HepG2 (cell line): ENCODE measurements around the gene KRTAP20-3. TPM values are rescaled to one million over a fixed set of nuclear protein-coding genes. Genes with fewer than 3 reads are reported as not detected.

Experiments used
- ATAC-seq: fragments of 200-7000 bp; cut with Tn5 transposase; 3 replicates; pipeline ENCODE4 v1.9.1; 2020; ENCODE audit warnings: mild to moderate bottlenecking, moderate library complexity
- BruUV-seq: library from RNA; stranded (reverse); fragments of 400-500 nt; replicated peaks from 2 replicates; lab custom pipeline; 2021; lab: Mats Ljungman, UMichigan
- CTCF ChIA-PET: fragments of 300-600 bp; formaldehyde crosslinking; extraction: SDS; loops from one replicate; lab custom pipeline; 2021; ENCODE audit warnings: low total read pairs, inconsistent platforms, low intra/inter-chr PET ratio; lab: Yijun Ruan, JAX
- POLR2A ChIA-PET: fragments of 350-600 bp; sonication (Branson Sonifier 250); formaldehyde crosslinking; loops from one replicate; lab custom pipeline; 2020; ENCODE audit warnings: antibody characterized with exemption, inconsistent platforms; lab: Yijun Ruan, JAX
- DNase-seq: peaks from one replicate; pipeline ENCODE4 v3.0.0-alpha.2; 2015; ENCODE audit warnings: low spot score
- FAIRE-seq: peaks from 3 replicates; lab custom pipeline; 2011; peaks lifted over from hg19 to GRCh38; lab: Jason Lieb, UNC
- H2AFZ ChIP-seq: one replicate; pipeline ENCODE4 v1.6.1; 2011; ENCODE audit warnings: low read length, inconsistent platforms
- H3K27ac ChIP-seq: fragments of 300-600 bp; 3 replicates; pipeline ENCODE4 v1.8.0; 2011; ENCODE audit warnings: mixed run types, mild to moderate bottlenecking, mixed read lengths, low read length, inconsistent platforms; ENCODE audit not compliant: insufficient read depth; ENCODE audit errors: extremely low read length
- H3K27me3 ChIP-seq, 2 experiments: fragments of 200-600 bp in 1 of 2; 2 replicates in 1 of 2; 3 replicates in 1 of 2; pipeline versions ENCODE4 v1.6.0 to v1.8.0; 2011; ENCODE audit warnings: low read length in 2 of 2, mild to moderate bottlenecking in 2 of 2, moderate library complexity in 2 of 2, inconsistent platforms in 1 of 2; ENCODE audit not compliant: insufficient read depth in 2 of 2, control insufficient read depth in 1 of 2
- H3K36me3 ChIP-seq, 2 experiments: fragments of 200-600 bp in 1 of 2; replicated peaks in 1 of 2; 2 replicates in 1 of 2; 3 replicates in 1 of 2; pipeline versions ENCODE4 v1.5.1 to v1.8.0; 2011; ENCODE audit warnings: low read length in 2 of 2, inconsistent platforms in 1 of 2; ENCODE audit not compliant: insufficient read depth in 2 of 2, control insufficient read depth in 1 of 2
- H3K4me1 ChIP-seq: 2 replicates; pipeline ENCODE4 v1.5.1; 2012; ENCODE audit warnings: low read length, inconsistent platforms; ENCODE audit not compliant: insufficient read depth
- H3K4me2 ChIP-seq: 2 replicates; pipeline ENCODE4 v1.6.0; 2011; ENCODE audit warnings: low read depth, low read length, inconsistent platforms
- H3K4me3 ChIP-seq, 3 experiments: fragments of 200-600 bp in 1 of 3; sonication (generic), shearing (Covaris generic) in 1 of 3; replicated peaks in 1 of 3; 2 replicates each; pipeline ENCODE4 v1.5.1; 2011 to 2016; ENCODE audit warnings: low read length in 3 of 3, inconsistent platforms in 2 of 3, low read depth in 2 of 3, mild to moderate bottlenecking in 2 of 3, control low read depth in 1 of 3, mixed read lengths in 1 of 3; ENCODE audit not compliant: insufficient read depth in 1 of 3
- H3K79me2 ChIP-seq: one replicate; pipeline ENCODE4 v1.6.1; 2011; ENCODE audit warnings: low read length, inconsistent platforms; ENCODE audit not compliant: insufficient read depth
- H3K9ac ChIP-seq: 2 replicates; pipeline ENCODE4 v1.6.0; 2011; ENCODE audit warnings: mild to moderate bottlenecking, low read depth, low read length, inconsistent platforms; ENCODE audit not compliant: insufficient read depth
- H3K9me3 ChIP-seq: 2 replicates; pipeline ENCODE4 v1.5.1; 2012; ENCODE audit warnings: mild to moderate bottlenecking, low read length
- H4K20me1 ChIP-seq: 2 replicates; pipeline ENCODE4 v1.6.0; 2011; ENCODE audit warnings: inconsistent platforms, mild to moderate bottlenecking, low read length, moderate library complexity; ENCODE audit not compliant: insufficient read depth
- ADNP ChIP-seq: sonication (generic); formaldehyde crosslinking; IDR thresholded peaks from 2 replicates; pipeline ENCODE4 v1.4.0; 2020; ENCODE audit warnings: missing genetic modification reagents
- CEBPB ChIP-seq: IDR thresholded peaks from 2 replicates; pipeline ENCODE4 v1.6.1; 2011; ENCODE audit warnings: low read depth, low read length, improper control_type of control experiment, borderline replicate concordance
- CREB3 ChIP-seq: sonication (generic); formaldehyde crosslinking; IDR thresholded peaks from 2 replicates; pipeline ENCODE4 v1.5.0; 2020; ENCODE audit warnings: missing genetic modification reagents
- CREBL2 ChIP-seq: sonication (generic); formaldehyde crosslinking; IDR thresholded peaks from 2 replicates; pipeline ENCODE4 v1.8.1; 2023; ENCODE audit warnings: missing genetic modification reagents, mild to moderate bottlenecking, borderline replicate concordance
- DZIP1 ChIP-seq: sonication (generic); formaldehyde crosslinking; IDR thresholded peaks from 2 replicates; pipeline ENCODE4 v1.5.0; 2020; ENCODE audit warnings: mild to moderate bottlenecking, missing genetic modification reagents
- NCOA5 ChIP-seq: sonication (generic); formaldehyde crosslinking; IDR thresholded peaks from 2 replicates; pipeline ENCODE4 v1.4.0; 2020; ENCODE audit warnings: missing genetic modification reagents
- NR2F6 ChIP-seq, 2 experiments: IDR thresholded peaks; 2 replicates each; pipeline ENCODE4 v1.6.1; 2016; ENCODE audit warnings: antibody characterized with exemption in 1 of 2, mild to moderate bottlenecking in 1 of 2
- PAWR ChIP-seq: sonication (generic); formaldehyde crosslinking; IDR thresholded peaks from 2 replicates; pipeline ENCODE4 v1.4.0; 2020; ENCODE audit warnings: missing genetic modification reagents, mild to moderate bottlenecking, borderline replicate concordance
- SIN3B ChIP-seq: fragments of 150-350 bp; IDR thresholded peaks from 2 replicates; pipeline ENCODE4 v1.6.1; 2014; ENCODE audit warnings: low read length
- SUZ12 ChIP-seq: fragments of 150-350 bp; IDR thresholded peaks from 2 replicates; pipeline ENCODE4 v1.6.1; 2014; ENCODE audit warnings: low read depth, low read length
- ZBTB1 ChIP-seq: sonication (generic); formaldehyde crosslinking; IDR thresholded peaks from 2 replicates; pipeline ENCODE4 v1.4.0; 2020; ENCODE audit warnings: missing genetic modification reagents, borderline replicate concordance
- ZNF121 ChIP-seq: sonication (generic); formaldehyde crosslinking; IDR thresholded peaks from 2 replicates; pipeline ENCODE4 v1.5.0; 2020; ENCODE audit warnings: mild to moderate bottlenecking, missing genetic modification reagents
- ZNF691 ChIP-seq: sonication (generic); formaldehyde crosslinking; IDR thresholded peaks from 2 replicates; pipeline ENCODE4 v1.4.0; 2020; ENCODE audit warnings: missing genetic modification reagents, low read depth, mild to moderate bottlenecking, borderline replicate concordance
- ZNF781 ChIP-seq: sonication (generic); formaldehyde crosslinking; IDR thresholded peaks from 2 replicates; pipeline ENCODE4 v1.5.1; 2020; ENCODE audit warnings: borderline replicate concordance, mild to moderate bottlenecking, missing genetic modification reagents; ENCODE audit errors: not compliant biosample characterization
- WGBS: methylation state at CpG from one replicate; pipeline ENCODE4 v1.1.6; 2017; ENCODE audit warnings: low lambda C conversion rate; 5-methylcytosine and 5-hydroxymethylcytosine counted together
- in situ Hi-C: cut with HindIII; loops from 2 replicates; pipeline ENCODE4 v1.10.0; 2017; ENCODE audit warnings: low pct_unique_long_range_greater_than_20kb; ENCODE audit not compliant: extremely low pct_ligation_motif_present
- intact Hi-C: fragments of 100-400 bp; cut with micrococcal nuclease; formaldehyde crosslinking; loops from one replicate; pipeline ENCODE4 v1.10.0; 2022; ENCODE audit not compliant: unreplicated experiment
- polyA plus RNA-seq, 8 experiments: library from polyadenylated mRNA; depleted of rRNA in 3 of 8; stranded (reverse) in 7 of 8; unstranded in 1 of 8; fragments of >200 nt; fragmentation: Illumina TruSeq in 4 of 8; extraction: Trizol in 4 of 8; gene quantifications; 2 replicates each; pipeline versions ENCODE4 v1.2.1 to v1.2.3, GENCODE V29; 2011 to 2016; ENCODE audit warnings: low read depth in 4 of 8, missing spikeins in 1 of 8, mixed read lengths in 1 of 8; ENCODE audit not compliant: insufficient read depth in 1 of 8
- total RNA-seq, 5 experiments: library from RNA; depleted of rRNA; stranded (reverse); fragments of >200 nt; fragmentation: Illumina TruSeq; extraction: Trizol; gene quantifications; 2 replicates each; pipeline ENCODE4 v1.2.3, GENCODE V29; 2016; ENCODE audit warnings: low read depth in 1 of 5

The KRTAP20-3 gene
- total and polyA plus RNA-seq, 2 of the 13 experiments (the other 11 are each of a cell fraction or from before 2014, with no cell fraction given), result not detected

- CTCF ChIA-PET, result no interaction called here
- H3K9me3 ChIP-seq, result peaks cover 83% of the 10 kb centered on the region
- ATAC-seq (no peak), DNase-seq (no peak), FAIRE-seq (no peak)
- H3K79me2 ChIP-seq, result no peaks in the 10 kb centered on the region
- H2AFZ ChIP-seq, result no peak within 1 kb of the TSS
- no peak for TF ChIP-seq CREBL2 (CRISPR knock-in tag)
- TF ChIP-seq CREB3 (CRISPR knock-in tag), result no peak
- no peak for TF ChIP-seq ZBTB1
- no peak for TF ChIP-seq NR2F6 (IDR thresholded peaks at IDR 0.05)
- TF ChIP-seq NR2F6 (CRISPR knock-in tag; IDR thresholded peaks at IDR 0.05), result no peak
- no peak for TF ChIP-seq NCOA5 (CRISPR knock-in tag)
- no peak for TF ChIP-seq SIN3B
- TF ChIP-seq SUZ12, result no peak
- POLR2A ChIA-PET, result no interaction called here
- H3K36me3 ChIP-seq, result no peaks in the 10 kb centered on the region
- no peak within 1 kb of the TSS for H3K4me2 ChIP-seq
- no peaks in the 10 kb centered on the region for H3K27me3 ChIP-seq
- no TSS peak for BruUV-seq
- no peaks in the 10 kb centered on the region for H4K20me1 ChIP-seq
- no peaks in the 10 kb centered on the region for H3K4me1 ChIP-seq
- no peak within 1 kb of the TSS for H3K9ac ChIP-seq
- intact Hi-C loops (no loop called here), in situ Hi-C loops (no loop called here)
- H3K27ac ChIP-seq, result no peak within 1 kb of the TSS
- WGBS, result 0% methylated on average over 1 of the region's 1 CpG
- no peak within 1 kb of the TSS for H3K4me3 ChIP-seq
These were observed 7.8 kb upstream of the KRTAP20-3 start, which contains the start of gene KRTAP20-2 for GRCh38 chr21:30634906-30635305. TSS of gene KRTAP20-2 (plus strand) at chr21:30635206. CDS start at chr21:30635264, 58 bp downstream.

GRCh38 chr21:30638686-30639085 lies 4.0 kb upstream of the KRTAP20-3 start:
- POLR2A ChIA-PET, result no interaction called here
- 11% methylated on average over 3 of the region's 3 CpGs for WGBS

More at GRCh38 chr21:30638686-30639085, 4.0 kb upstream of the KRTAP20-3 start:
- peaks cover 79% of the 10 kb centered on the region for H3K9me3 ChIP-seq
- H2AFZ ChIP-seq, result no peak overlapping the region
- CTCF ChIA-PET, result no interaction called here
- H3K4me1 ChIP-seq, result no peaks in the 10 kb centered on the region
- TF ChIP-seq ZNF781, result no peak
- TF ChIP-seq ZNF691 (CRISPR knock-in tag), result no peak
- no peak for TF ChIP-seq ADNP
- TF ChIP-seq CEBPB, result peak; percentile 70
- no peak for TF ChIP-seq PAWR
- no peak for TF ChIP-seq DZIP1 (CRISPR knock-in tag)
- TF ChIP-seq ZNF121 (CRISPR knock-in tag), result no peak
- TF ChIP-seq, all 625 proteins: peak for 1
- intact Hi-C loops (no loop called here), in situ Hi-C loops (no loop called here)
- Histone ChIP-seq H4K20me1 (no peaks in the 10 kb centered on the region), H3K36me3 (no peaks in the 10 kb centered on the region), H3K27me3 (no peaks in the 10 kb centered on the region), H3K4me3 (no peak overlapping the region), H3K79me2 (no peaks in the 10 kb centered on the region), H3K27ac (no peak overlapping the region), H3K4me2 (no peak overlapping the region), H3K9ac (no peak overlapping the region)
- FAIRE-seq (no peak), DNase-seq (no peak), ATAC-seq (no peak)
- no TSS peak for BruUV-seq
